Inflammatory macrophage (primary cell): ENCODE data around the gene RIT1.

Experiments
- DNase-seq, 2 donors: peaks; one replicate each; pipeline ENCODE4 v3.0.0-alpha.2; 2020 to 2022

The RIT1 gene

GRCh38 chr1:155856257-155856974 lies 54.7 kb downstream of the RIT1 start:
- DNase-seq = no peak

GRCh38 chr1:155850345-155850744 lies 60.8 kb downstream of the RIT1 start:
- DNase-seq = no peak

GRCh38 chr1:155847823-155848529 lies 63.2 kb downstream of the RIT1 start:
- no peak for DNase-seq
